Measurements from ENCODE around the gene ANAPC4. TPM values are rescaled to one million over a fixed set of nuclear protein-coding genes. Genes with fewer than 3 reads are reported as not detected.

The ANAPC4 gene
- total and polyA plus RNA-seq, 7 donors, result 9.0 to 20.1 (median 13.5) TPM

DNA sequence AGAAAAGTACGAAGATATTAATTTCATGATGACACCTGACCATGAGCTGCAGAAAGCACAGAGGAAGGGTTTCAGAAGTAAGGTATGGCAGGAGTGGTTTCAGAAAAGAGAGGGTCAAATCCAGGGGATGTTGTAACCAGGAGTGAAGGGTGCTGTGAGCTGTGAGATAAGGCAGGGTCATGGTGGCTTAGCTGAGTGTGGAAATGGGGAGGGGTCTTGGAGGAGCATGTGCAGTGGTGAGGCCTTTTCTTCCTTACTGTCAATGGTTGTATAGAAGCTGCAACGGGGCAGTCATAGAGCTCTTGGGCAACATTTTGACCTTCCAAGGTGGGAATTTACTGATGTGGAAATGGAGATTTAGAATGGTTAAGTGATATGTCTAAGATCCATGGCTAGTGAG, 2.5 kb downstream of the ANAPC4 start:
- H3K27ac ChIP-seq, result no peak overlapping the region
- intact Hi-C loops (cut with DNase I), result loop anchor here (5.0 to 10.0 kb wide), 3 partner anchors 67 to 215 kb away; partner anchors contain the start of genes SEPSECS (in 1 of the 2) and ZCCHC4 (in 1 of the 2)
- 61 to 66% (median 64%) methylated on average over 2 of the region's 2 CpGs for WGBS, 3 donors
- no peak for DNase-seq
- peaks cover 2 to 40% of the 10 kb centered on the region in 2 donors for H3K36me3 ChIP-seq (ENCODE audit: insufficient read depth in 1 of 2, low read depth in 1 of 2)
- peaks cover 19% of the 10 kb centered on the region for H3K4me1 ChIP-seq
- no peak for ATAC-seq
- no peak overlapping the region for H3K4me3 ChIP-seq
- TF ChIP-seq, protein P1, sequence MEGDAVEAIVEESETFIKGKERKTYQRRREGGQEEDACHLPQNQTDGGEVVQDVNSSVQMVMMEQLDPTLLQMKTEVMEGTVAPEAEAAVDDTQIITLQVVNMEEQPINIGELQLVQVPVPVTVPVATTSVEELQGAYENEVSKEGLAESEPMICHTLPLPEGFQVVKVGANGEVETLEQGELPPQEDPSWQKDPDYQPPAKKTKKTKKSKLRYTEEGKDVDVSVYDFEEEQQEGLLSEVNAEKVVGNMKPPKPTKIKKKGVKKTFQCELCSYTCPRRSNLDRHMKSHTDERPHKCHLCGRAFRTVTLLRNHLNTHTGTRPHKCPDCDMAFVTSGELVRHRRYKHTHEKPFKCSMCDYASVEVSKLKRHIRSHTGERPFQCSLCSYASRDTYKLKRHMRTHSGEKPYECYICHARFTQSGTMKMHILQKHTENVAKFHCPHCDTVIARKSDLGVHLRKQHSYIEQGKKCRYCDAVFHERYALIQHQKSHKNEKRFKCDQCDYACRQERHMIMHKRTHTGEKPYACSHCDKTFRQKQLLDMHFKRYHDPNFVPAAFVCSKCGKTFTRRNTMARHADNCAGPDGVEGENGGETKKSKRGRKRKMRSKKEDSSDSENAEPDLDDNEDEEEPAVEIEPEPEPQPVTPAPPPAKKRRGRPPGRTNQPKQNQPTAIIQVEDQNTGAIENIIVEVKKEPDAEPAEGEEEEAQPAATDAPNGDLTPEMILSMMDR (IDR thresholded peaks at IDR 0.05), result no peak
- H3K27me3 ChIP-seq (ENCODE audit: insufficient read depth in 3 of 3, low read length in 2 of 3), result no peaks in the 10 kb centered on the region
- no peaks in the 10 kb centered on the region for H3K9me3 ChIP-seq

DNA sequence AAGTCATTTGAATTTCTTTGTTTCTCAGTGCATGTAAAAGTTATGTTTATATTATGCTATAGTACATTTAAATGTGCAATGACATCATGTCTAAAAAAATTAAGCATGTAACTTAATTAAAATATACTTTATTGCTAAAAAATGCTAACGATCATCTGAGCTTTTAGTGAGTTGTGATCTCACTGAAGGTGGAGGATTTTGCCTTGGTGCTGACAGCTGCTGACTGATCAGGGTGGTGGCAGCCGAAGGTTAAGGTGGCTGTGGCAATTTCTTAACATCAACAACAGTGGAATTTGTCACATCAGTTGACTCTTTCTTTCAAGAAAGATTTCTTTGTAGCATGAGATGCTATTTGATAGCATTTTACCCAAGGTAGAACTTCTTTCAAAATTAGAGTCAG, 6.6 kb downstream of the ANAPC4 start:
- no peaks in the 10 kb centered on the region for H3K27me3 ChIP-seq (ENCODE audit: insufficient read depth in 3 of 3, low read length in 2 of 3)
- no peak overlapping the region for H3K27ac ChIP-seq
- no peak for DNase-seq
- no peak for ATAC-seq
- WGBS, 3 donors, result 59 to 87% (median 67%) methylated on average over 2 of the region's 2 CpGs
- TF ChIP-seq, protein P1 (IDR thresholded peaks at IDR 0.05), result no peak
- no peak overlapping the region for H3K4me3 ChIP-seq
- H3K9me3 ChIP-seq, result no peaks in the 10 kb centered on the region
- H3K4me1 ChIP-seq, result peaks cover 14% of the 10 kb centered on the region
- peaks cover 2 to 72% of the 10 kb centered on the region in 2 donors for H3K36me3 ChIP-seq (ENCODE audit: insufficient read depth in 1 of 2, low read depth in 1 of 2)
- intact Hi-C loops (cut with DNase I), result no loop called here

DNA sequence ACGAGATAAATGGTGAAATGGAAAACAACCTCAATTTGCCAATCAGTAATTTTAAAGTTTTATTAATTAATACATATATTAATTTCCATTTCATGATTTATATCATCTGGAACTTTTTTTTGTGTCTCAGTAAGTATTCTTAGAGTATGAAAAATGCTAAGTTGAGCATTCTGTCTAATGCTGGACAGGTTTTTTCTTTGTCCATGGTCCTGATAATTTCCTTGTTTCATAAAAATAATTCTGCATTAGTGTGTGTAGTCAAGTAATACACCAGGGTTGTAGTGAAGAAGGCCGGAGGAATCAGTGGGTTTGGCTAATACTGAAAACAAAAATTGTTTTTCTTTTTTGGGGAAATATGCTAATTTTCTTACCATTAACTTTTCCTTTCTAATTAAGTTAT, 9.9 kb downstream of the ANAPC4 start:
- Histone ChIP-seq H3K9me3 (no peaks in the 10 kb centered on the region), H3K36me3 (ENCODE audit: insufficient read depth in 1 of 2, low read depth in 1 of 2) (peaks cover 7 to 87% of the 10 kb centered on the region in 2 donors), H3K27ac (no peak overlapping the region), H3K4me1 (no peaks in the 10 kb centered on the region), H3K4me3 (no peak overlapping the region), H3K27me3 (ENCODE audit: insufficient read depth in 3 of 3, low read length in 2 of 3) (no peaks in the 10 kb centered on the region)
- no peak for DNase-seq
- intact Hi-C loops (cut with DNase I), result loop anchor here in 1 of 2 donors (5.0 kb wide), 1 partner anchor 35 kb away; no protein-coding TSS in a partner anchor
- ATAC-seq, result no peak
- TF ChIP-seq, protein P1 (IDR thresholded peaks at IDR 0.05), result no peak
- WGBS, 3 donors, result 90 to 96% (median 95%) methylated on average over 2 of the region's 2 CpGs

DNA sequence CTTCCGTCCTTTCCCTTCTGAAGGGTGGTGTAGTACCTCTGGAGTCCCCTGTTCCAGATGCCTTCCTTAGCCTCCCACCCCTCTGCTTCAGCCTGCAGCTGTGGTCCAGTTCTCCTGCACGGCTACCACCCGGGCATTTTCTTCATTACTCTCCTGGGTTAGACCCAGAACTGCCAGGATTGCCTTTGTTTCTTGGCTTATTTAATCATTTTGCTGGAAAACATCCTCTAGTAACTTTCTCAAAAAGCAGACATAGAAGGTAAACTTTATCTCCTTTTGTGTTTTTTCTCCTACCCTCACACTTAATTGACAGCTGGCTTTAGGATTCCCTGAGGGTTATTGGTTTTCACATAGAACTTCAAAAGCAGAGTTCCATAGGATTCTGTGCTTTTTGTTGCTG, 20.2 kb downstream of the ANAPC4 start:
- no peak for DNase-seq
- WGBS, 3 donors, result 97 to 99% (median 99%) methylated on average over 3 of the region's 3 CpGs
- no peak for ATAC-seq
- Histone ChIP-seq H3K36me3 (ENCODE audit: insufficient read depth in 1 of 2, low read depth in 1 of 2) (peaks cover 11 to 98% of the 10 kb centered on the region in 2 donors), H3K27me3 (ENCODE audit: insufficient read depth in 3 of 3, low read length in 2 of 3) (no peaks in the 10 kb centered on the region), H3K4me1 (no peaks in the 10 kb centered on the region), H3K9me3 (no peaks in the 10 kb centered on the region), H3K4me3 (no peak overlapping the region), H3K27ac (no peak overlapping the region)
- TF ChIP-seq, protein P1 (IDR thresholded peaks at IDR 0.05), result no peak
- intact Hi-C loops (cut with DNase I), result no loop called here

DNA sequence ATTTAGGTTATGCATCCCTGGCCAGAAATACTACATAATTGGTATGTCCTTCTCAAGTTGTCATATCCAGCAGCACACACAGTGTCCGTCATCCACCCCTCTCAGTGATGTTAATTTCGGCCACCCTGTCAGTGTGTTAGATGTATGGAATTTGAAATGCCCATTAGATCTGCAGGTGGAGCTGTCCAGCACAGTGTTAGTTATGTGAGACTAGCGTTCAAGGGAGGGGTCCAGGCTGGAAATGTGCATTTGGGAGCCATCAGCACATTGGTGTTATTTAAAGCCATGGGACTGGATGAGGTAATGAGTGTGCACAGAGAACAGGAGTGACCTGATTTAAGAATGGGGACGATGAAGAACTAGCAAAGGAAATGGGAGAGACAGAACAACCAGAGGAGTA, 22.4 kb downstream of the ANAPC4 start:
- Histone ChIP-seq H3K4me3 (no peak overlapping the region), H3K36me3 (ENCODE audit: insufficient read depth in 1 of 2, low read depth in 1 of 2) (peaks cover 13 to 98% of the 10 kb centered on the region in 2 donors), H3K27ac (no peak overlapping the region), H3K4me1 (no peaks in the 10 kb centered on the region), H3K27me3 (ENCODE audit: insufficient read depth in 3 of 3, low read length in 2 of 3) (no peaks in the 10 kb centered on the region), H3K9me3 (no peaks in the 10 kb centered on the region)
- TF ChIP-seq, protein P1 (IDR thresholded peaks at IDR 0.05), result no peak
- ATAC-seq (no peak), DNase-seq (no peak)
- WGBS, 3 donors, result 83 to 87% (median 85%) methylated on average over 4 of the region's 4 CpGs
- intact Hi-C loops (cut with DNase I), result no loop called here
